HepG2 (cell line): ENCODE measurements around the gene TDRD3. TPM values are rescaled to one million over a fixed set of nuclear protein-coding genes. Genes with fewer than 3 reads are reported as not detected.

ENCODE experiments used
- ATAC-seq: fragments of 200-7000 bp; cut with Tn5 transposase; 3 replicates; pipeline ENCODE4 v1.9.1; 2020; ENCODE audit warnings: mild to moderate bottlenecking, moderate library complexity
- BruUV-seq: library from RNA; stranded (reverse); fragments of 400-500 nt; replicated peaks from 2 replicates; lab custom pipeline; 2021; lab: Mats Ljungman, UMichigan
- CTCF ChIA-PET: fragments of 300-600 bp; formaldehyde crosslinking; extraction: SDS; loops from one replicate; lab custom pipeline; 2021; ENCODE audit warnings: low total read pairs, inconsistent platforms, low intra/inter-chr PET ratio; lab: Yijun Ruan, JAX
- POLR2A ChIA-PET: fragments of 350-600 bp; sonication (Branson Sonifier 250); formaldehyde crosslinking; loops from one replicate; lab custom pipeline; 2020; ENCODE audit warnings: antibody characterized with exemption, inconsistent platforms; lab: Yijun Ruan, JAX
- DNase-seq: peaks from one replicate; pipeline ENCODE4 v3.0.0-alpha.2; 2015; ENCODE audit warnings: low spot score
- FAIRE-seq: peaks from 3 replicates; lab custom pipeline; 2011; peaks lifted over from hg19 to GRCh38; lab: Jason Lieb, UNC
- H2AFZ ChIP-seq: one replicate; pipeline ENCODE4 v1.6.1; 2011; ENCODE audit warnings: low read length, inconsistent platforms
- H3K27ac ChIP-seq: fragments of 300-600 bp; 3 replicates; pipeline ENCODE4 v1.8.0; 2011; ENCODE audit warnings: mixed run types, mild to moderate bottlenecking, mixed read lengths, low read length, inconsistent platforms; ENCODE audit not compliant: insufficient read depth; ENCODE audit errors: extremely low read length
- H3K27me3 ChIP-seq, 2 experiments: fragments of 200-600 bp in 1 of 2; 2 replicates in 1 of 2; 3 replicates in 1 of 2; pipeline versions ENCODE4 v1.6.0 to v1.8.0; 2011; ENCODE audit warnings: low read length in 2 of 2, mild to moderate bottlenecking in 2 of 2, moderate library complexity in 2 of 2, inconsistent platforms in 1 of 2; ENCODE audit not compliant: insufficient read depth in 2 of 2, control insufficient read depth in 1 of 2
- H3K36me3 ChIP-seq, 2 experiments: fragments of 200-600 bp in 1 of 2; replicated peaks in 1 of 2; 2 replicates in 1 of 2; 3 replicates in 1 of 2; pipeline versions ENCODE4 v1.5.1 to v1.8.0; 2011; ENCODE audit warnings: low read length in 2 of 2, inconsistent platforms in 1 of 2; ENCODE audit not compliant: insufficient read depth in 2 of 2, control insufficient read depth in 1 of 2
- H3K4me1 ChIP-seq: 2 replicates; pipeline ENCODE4 v1.5.1; 2012; ENCODE audit warnings: low read length, inconsistent platforms; ENCODE audit not compliant: insufficient read depth
- H3K4me2 ChIP-seq: 2 replicates; pipeline ENCODE4 v1.6.0; 2011; ENCODE audit warnings: low read depth, low read length, inconsistent platforms
- H3K4me3 ChIP-seq, 3 experiments: fragments of 200-600 bp in 1 of 3; sonication (generic), shearing (Covaris generic) in 1 of 3; replicated peaks in 1 of 3; 2 replicates each; pipeline ENCODE4 v1.5.1; 2011 to 2016; ENCODE audit warnings: low read length in 3 of 3, inconsistent platforms in 2 of 3, low read depth in 2 of 3, mild to moderate bottlenecking in 2 of 3, control low read depth in 1 of 3, mixed read lengths in 1 of 3; ENCODE audit not compliant: insufficient read depth in 1 of 3
- H3K79me2 ChIP-seq: one replicate; pipeline ENCODE4 v1.6.1; 2011; ENCODE audit warnings: low read length, inconsistent platforms; ENCODE audit not compliant: insufficient read depth
- H3K9ac ChIP-seq: 2 replicates; pipeline ENCODE4 v1.6.0; 2011; ENCODE audit warnings: mild to moderate bottlenecking, low read depth, low read length, inconsistent platforms; ENCODE audit not compliant: insufficient read depth
- H3K9me3 ChIP-seq: 2 replicates; pipeline ENCODE4 v1.5.1; 2012; ENCODE audit warnings: mild to moderate bottlenecking, low read length
- H4K20me1 ChIP-seq: 2 replicates; pipeline ENCODE4 v1.6.0; 2011; ENCODE audit warnings: inconsistent platforms, mild to moderate bottlenecking, low read length, moderate library complexity; ENCODE audit not compliant: insufficient read depth
- CREM ChIP-seq, 2 experiments: sonication (generic) in 1 of 2; formaldehyde crosslinking in 1 of 2; IDR thresholded peaks; 2 replicates each; pipeline versions ENCODE4 v1.4.0 to v1.6.1; 2016 to 2020; ENCODE audit warnings: antibody characterized with exemption in 1 of 2, mild to moderate bottlenecking in 1 of 2, missing genetic modification reagents in 1 of 2
- DRAP1 ChIP-seq: IDR thresholded peaks from 2 replicates; pipeline ENCODE4 v1.6.1; 2016; ENCODE audit warnings: missing genetic modification reagents, missing compliant biosample characterization
- FOXA1 ChIP-seq, 2 experiments: fragments of 450-650 bp in 1 of 2; sonication (generic) in 1 of 2; formaldehyde crosslinking in 1 of 2; IDR thresholded peaks; 2 replicates each; pipeline versions ENCODE4 v1.4.0 to v1.6.1; 2016 to 2020; ENCODE audit warnings: missing genetic modification reagents in 1 of 2
- FOXA3 ChIP-seq: IDR thresholded peaks from 2 replicates; pipeline ENCODE4 v1.6.1; 2016; ENCODE audit warnings: missing genetic modification reagents, missing compliant biosample characterization
- GABPB1 ChIP-seq: IDR thresholded peaks from 2 replicates; pipeline ENCODE4 v1.6.1; 2016; ENCODE audit warnings: mild to moderate bottlenecking, missing genetic modification reagents, moderate library complexity, missing compliant biosample characterization
- HNF4G ChIP-seq, 2 experiments: sonication (generic) in 1 of 2; formaldehyde crosslinking in 1 of 2; IDR thresholded peaks; 2 replicates each; pipeline versions ENCODE4 v1.4.0 to v1.6.1; 2011 to 2020; ENCODE audit warnings: borderline replicate concordance in 2 of 2, low read depth in 2 of 2, mild to moderate bottlenecking in 2 of 2, low read length in 1 of 2, missing genetic modification reagents in 1 of 2, moderate library complexity in 1 of 2
- JUNB ChIP-seq: sonication (generic); formaldehyde crosslinking; IDR thresholded peaks from 2 replicates; pipeline ENCODE4 v1.8.0; 2022; ENCODE audit warnings: missing genetic modification reagents, mild to moderate bottlenecking, borderline replicate concordance
- MAFF ChIP-seq: IDR thresholded peaks from 2 replicates; pipeline ENCODE4 v1.6.1; 2011; ENCODE audit warnings: low read depth, low read length, improper control_type of control experiment
- NFE2 ChIP-seq: sonication (generic); formaldehyde crosslinking; IDR thresholded peaks from 2 replicates; pipeline ENCODE4 v1.4.0; 2020; ENCODE audit warnings: missing genetic modification reagents
- NFE2L2 ChIP-seq: fragments of 150-350 bp; IDR thresholded peaks from 2 replicates; pipeline ENCODE4 v1.6.1; 2014; ENCODE audit warnings: low read length
- PHF20 ChIP-seq: sonication (generic); formaldehyde crosslinking; IDR thresholded peaks from 2 replicates; pipeline ENCODE4 v1.5.0; 2020; ENCODE audit warnings: mild to moderate bottlenecking, missing genetic modification reagents
- SOX5 ChIP-seq: IDR thresholded peaks from 2 replicates; pipeline ENCODE4 v1.6.1; 2016; ENCODE audit warnings: borderline replicate concordance
- SP2 ChIP-seq: sonication (generic); formaldehyde crosslinking; IDR thresholded peaks from 2 replicates; pipeline ENCODE4 v1.5.1; 2020; ENCODE audit warnings: mild to moderate bottlenecking, missing genetic modification reagents
- TFE3 ChIP-seq: IDR thresholded peaks from 2 replicates; pipeline ENCODE4 v1.6.1; 2016
- ZNF550 ChIP-seq: sonication (generic); formaldehyde crosslinking; IDR thresholded peaks from 2 replicates; pipeline ENCODE4 v1.4.0; 2020; ENCODE audit warnings: mild to moderate bottlenecking, missing genetic modification reagents, borderline replicate concordance
- ZNF639 ChIP-seq: conservative IDR thresholded peaks from 2 replicates; pipeline ENCODE4 v1.6.1; 2018; ENCODE audit warnings: missing genetic modification reagents
- WGBS: methylation state at CpG from one replicate; pipeline ENCODE4 v1.1.6; 2017; ENCODE audit warnings: low lambda C conversion rate; 5-methylcytosine and 5-hydroxymethylcytosine counted together
- in situ Hi-C: cut with HindIII; loops from 2 replicates; pipeline ENCODE4 v1.10.0; 2017; ENCODE audit warnings: low pct_unique_long_range_greater_than_20kb; ENCODE audit not compliant: extremely low pct_ligation_motif_present
- intact Hi-C: fragments of 100-400 bp; cut with micrococcal nuclease; formaldehyde crosslinking; loops from one replicate; pipeline ENCODE4 v1.10.0; 2022; ENCODE audit not compliant: unreplicated experiment
- polyA plus RNA-seq, 8 experiments: library from polyadenylated mRNA; depleted of rRNA in 3 of 8; stranded (reverse) in 7 of 8; unstranded in 1 of 8; fragments of >200 nt; fragmentation: Illumina TruSeq in 4 of 8; extraction: Trizol in 4 of 8; gene quantifications; 2 replicates each; pipeline versions ENCODE4 v1.2.1 to v1.2.3, GENCODE V29; 2011 to 2016; ENCODE audit warnings: low read depth in 4 of 8, missing spikeins in 1 of 8, mixed read lengths in 1 of 8; ENCODE audit not compliant: insufficient read depth in 1 of 8
- total RNA-seq, 5 experiments: library from RNA; depleted of rRNA; stranded (reverse); fragments of >200 nt; fragmentation: Illumina TruSeq; extraction: Trizol; gene quantifications; 2 replicates each; pipeline ENCODE4 v1.2.3, GENCODE V29; 2016; ENCODE audit warnings: low read depth in 1 of 5
- TF ChIP-seq, protein P1 (sequence below): sonication (generic); formaldehyde crosslinking; IDR thresholded peaks from 2 replicates; pipeline ENCODE4 v1.5.0; 2020; ENCODE audit warnings: missing genetic modification reagents
- TF ChIP-seq, protein P2 (sequence below): sonication (generic); formaldehyde crosslinking; IDR thresholded peaks from 2 replicates; pipeline ENCODE4 v1.4.0; 2020; ENCODE audit warnings: missing genetic modification reagents

Gene TDRD3
- total and polyA plus RNA-seq, 2 of the 13 experiments (the other 11 are each of a cell fraction or from before 2014, with no cell fraction given), result 4.7 to 11.8 TPM

- POLR2A ChIA-PET, result interaction anchor here (1.1 kb wide), 1 partner anchor 9 kb away, joined by 3 read pairs; no protein-coding TSS in a partner anchor
- in situ Hi-C loops (no loop called here), intact Hi-C loops (no loop called here)
- no TSS peak for BruUV-seq
- WGBS, result 47% methylated on average over 5 of the region's 5 CpGs
- Histone ChIP-seq H3K27ac (peak overlapping the region; percentile 19), H3K27me3 (no peaks in the 10 kb centered on the region), H3K9me3 (no peaks in the 10 kb centered on the region), H3K4me3 (no peak overlapping the region), H2AFZ (no peak overlapping the region), H3K79me2 (no peaks in the 10 kb centered on the region), H3K36me3 (no peaks in the 10 kb centered on the region), H3K4me2 (peak overlapping the region; percentile 12; the same call in 1 of the 2 replicates), H4K20me1 (no peaks in the 10 kb centered on the region), H3K4me1 (peaks cover 17% of the 10 kb centered on the region), H3K9ac (no peak overlapping the region)
- peak; percentile 83 for DNase-seq
- no peak for FAIRE-seq
- ATAC-seq, result peak; percentile 98
- CTCF ChIA-PET, result no interaction called here
- TF ChIP-seq GABPB1 (CRISPR knock-in tag) (peak; percentile 19; the same call in 1 of the 2 replicates), FOXA3 (CRISPR knock-in tag) (peak; percentile 70), NFE2L2 (peak; percentile 90), ZNF639 (CRISPR knock-in tag) (no peak), ZNF550 (CRISPR knock-in tag) (no peak), HNF4G (IDR thresholded peaks at IDR 0.05; ENCODE audit: borderline replicate concordance, low read depth, low read length) (no peak), HNF4G (CRISPR knock-in tag; IDR thresholded peaks at IDR 0.05; ENCODE audit: borderline replicate concordance, low read depth) (no peak), NFE2 (CRISPR knock-in tag) (peak; percentile 81), SP2 (CRISPR knock-in tag) (no peak), FOXA1 (IDR thresholded peaks at IDR 0.05) (no peak), FOXA1 (CRISPR knock-in tag; IDR thresholded peaks at IDR 0.05) (peak; percentile 37; the same call in 1 of the 2 replicates), PHF20 (CRISPR knock-in tag) (no peak), SOX5 (CRISPR knock-in tag) (peak; percentile 87), TFE3 (CRISPR knock-in tag) (no peak), MAFF (peak; percentile 87), DRAP1 (peak; percentile 13; the same call in 1 of the 2 replicates), CREM (IDR thresholded peaks at IDR 0.05) (peak; percentile 29; the same call in 1 of the 2 replicates), CREM (CRISPR knock-in tag; IDR thresholded peaks at IDR 0.05) (no peak), JUNB (no peak)
- TF ChIP-seq, protein P1, sequence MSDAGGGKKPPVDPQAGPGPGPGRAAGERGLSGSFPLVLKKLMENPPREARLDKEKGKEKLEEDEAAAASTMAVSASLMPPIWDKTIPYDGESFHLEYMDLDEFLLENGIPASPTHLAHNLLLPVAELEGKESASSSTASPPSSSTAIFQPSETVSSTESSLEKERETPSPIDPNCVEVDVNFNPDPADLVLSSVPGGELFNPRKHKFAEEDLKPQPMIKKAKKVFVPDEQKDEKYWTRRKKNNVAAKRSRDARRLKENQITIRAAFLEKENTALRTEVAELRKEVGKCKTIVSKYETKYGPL, result no peak
- TF ChIP-seq, protein P2, sequence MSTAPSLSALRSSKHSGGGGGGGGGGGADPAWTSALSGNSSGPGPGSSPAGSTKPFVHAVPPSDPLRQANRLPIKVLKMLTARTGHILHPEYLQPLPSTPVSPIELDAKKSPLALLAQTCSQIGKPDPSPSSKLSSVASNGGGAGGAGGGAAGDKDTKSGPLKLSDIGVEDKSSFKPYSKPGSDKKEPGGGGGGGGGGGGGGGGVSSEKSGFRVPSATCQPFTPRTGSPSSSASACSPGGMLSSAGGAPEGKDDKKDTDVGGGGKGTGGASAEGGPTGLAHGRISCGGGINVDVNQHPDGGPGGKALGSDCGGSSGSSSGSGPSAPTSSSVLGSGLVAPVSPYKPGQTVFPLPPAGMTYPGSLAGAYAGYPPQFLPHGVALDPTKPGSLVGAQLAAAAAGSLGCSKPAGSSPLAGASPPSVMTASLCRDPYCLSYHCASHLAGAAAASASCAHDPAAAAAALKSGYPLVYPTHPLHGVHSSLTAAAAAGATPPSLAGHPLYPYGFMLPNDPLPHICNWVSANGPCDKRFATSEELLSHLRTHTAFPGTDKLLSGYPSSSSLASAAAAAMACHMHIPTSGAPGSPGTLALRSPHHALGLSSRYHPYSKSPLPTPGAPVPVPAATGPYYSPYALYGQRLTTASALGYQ, result no peak
Observed at GRCh38 chr13:60572003-60572798, 175.2 kb downstream of the TDRD3 start.
